Measurements from ENCODE around the gene SPOCK1.

SPOCK1 gene

DNA sequence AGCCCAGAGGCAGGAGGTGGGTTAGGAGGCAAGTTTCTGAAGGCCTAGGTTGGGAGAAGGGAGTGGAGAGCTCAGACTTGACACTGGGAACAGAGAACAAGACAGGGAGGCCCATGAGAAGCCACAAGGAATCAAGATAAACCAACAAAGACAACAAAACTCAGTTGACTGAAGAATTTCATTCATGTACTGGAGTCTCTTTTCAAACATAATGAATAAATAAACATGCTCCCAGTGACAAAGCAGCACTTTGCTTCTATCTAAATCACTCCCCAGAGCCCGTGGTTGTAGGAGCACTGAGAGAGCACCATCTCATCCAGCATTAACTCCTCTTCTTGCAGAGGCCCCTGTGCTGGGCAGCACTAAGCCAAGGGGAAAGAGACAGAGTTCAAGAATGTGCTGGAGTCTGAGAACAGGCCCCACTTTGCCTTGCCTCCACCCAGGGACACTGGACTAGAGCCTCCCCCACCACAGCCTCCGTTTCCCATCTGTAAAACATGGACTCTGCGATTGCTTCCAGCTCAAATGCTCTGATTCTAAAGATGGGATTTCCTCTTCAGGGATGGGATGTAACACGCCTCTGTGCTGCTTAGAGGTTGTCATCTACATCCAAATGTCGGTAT, 282.0 kb downstream of the SPOCK1 start:
- no peak for DNase-seq

DNA sequence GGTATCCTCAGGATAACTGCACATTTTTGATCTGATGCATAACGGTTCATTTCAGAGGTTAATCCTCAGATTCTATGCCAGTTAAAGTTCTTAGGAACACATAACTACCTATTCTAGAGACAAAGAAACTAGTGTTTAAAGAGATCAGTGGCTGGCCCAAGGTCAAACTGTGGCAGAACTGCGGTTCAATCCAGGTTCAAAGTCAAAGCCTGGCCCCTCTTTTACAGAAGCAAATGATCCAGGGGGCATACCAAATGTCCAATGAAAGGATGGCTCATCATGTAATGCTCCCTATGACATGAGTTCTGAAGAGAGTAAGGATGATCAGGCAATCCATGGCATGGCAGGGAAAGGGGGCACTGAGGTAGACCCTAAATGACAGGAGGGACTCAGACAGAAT, 283.3 kb downstream of the SPOCK1 start:
- no peak for DNase-seq

DNA sequence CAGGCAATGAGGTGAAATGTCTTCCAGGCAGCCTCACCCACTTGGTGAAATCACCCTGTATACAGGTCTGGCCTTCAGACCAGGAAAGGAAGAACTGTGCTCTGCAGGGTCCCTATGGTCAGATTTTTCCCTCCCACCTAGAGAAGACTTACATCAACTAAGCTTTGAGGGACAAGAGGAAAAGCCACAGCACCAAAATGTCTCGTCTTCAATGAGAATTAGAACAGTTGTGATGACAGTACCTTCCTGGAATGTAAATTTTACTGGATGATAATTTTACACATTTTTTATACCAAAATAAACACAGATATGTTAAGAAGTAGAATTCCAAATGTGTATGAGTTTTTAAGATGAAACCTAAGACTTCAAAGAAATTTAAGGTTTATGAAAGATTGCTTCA, 283.9 kb downstream of the SPOCK1 start:
- no peak for DNase-seq

DNA sequence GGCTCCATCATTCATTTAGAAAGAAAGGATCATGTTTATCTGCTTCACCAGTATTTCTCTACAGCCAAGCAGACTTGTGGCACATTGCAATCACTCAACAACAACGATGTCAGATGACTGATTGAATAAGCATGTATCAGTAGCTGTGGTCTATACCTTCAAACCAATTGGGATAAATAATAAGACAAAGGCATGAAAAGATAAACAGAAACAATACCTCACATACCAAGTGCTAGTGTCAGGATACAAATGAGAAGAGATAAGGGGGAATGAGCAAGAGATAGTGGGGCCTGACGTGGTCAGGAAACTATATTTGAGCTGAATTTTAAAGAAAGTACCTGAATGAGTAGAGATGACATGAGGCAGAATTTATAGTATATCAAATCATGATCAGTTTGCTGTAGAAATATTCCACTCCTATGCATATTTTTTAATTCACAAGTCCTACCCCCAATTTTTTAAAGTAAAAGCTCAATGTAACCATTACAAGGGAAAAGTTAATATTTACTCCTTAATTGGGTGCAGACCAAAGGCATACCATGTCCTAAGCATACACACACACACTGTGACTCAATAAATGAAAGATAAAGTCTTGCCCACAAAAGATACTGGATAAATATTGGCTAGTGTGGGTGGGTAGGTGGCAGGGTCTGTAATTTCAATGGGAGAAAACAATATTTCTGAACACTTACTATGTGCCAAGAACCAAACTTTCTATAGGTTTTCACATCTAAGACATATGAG, 284.5 kb downstream of the SPOCK1 start:
- no peak for DNase-seq

DNA sequence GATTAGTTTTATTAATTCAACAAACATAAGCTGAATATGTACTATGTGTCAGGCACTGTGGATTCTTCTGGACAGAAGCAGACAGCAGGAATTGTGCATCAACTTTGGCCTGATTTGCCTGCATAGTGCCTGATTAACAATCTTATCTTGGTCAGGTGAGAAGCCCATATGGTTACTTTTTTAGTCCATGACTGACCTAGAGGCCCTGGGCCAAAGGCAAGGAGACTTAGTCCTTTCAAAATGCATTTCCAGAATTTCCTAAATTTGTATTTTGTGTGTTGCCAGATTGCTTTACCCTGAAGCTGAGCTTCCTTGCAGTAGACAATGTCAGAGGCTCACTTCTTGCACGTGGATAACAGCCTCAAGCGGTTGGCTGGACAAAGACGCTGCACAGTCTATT, 286.7 kb downstream of the SPOCK1 start:
- DNase-seq = no peak

DNA sequence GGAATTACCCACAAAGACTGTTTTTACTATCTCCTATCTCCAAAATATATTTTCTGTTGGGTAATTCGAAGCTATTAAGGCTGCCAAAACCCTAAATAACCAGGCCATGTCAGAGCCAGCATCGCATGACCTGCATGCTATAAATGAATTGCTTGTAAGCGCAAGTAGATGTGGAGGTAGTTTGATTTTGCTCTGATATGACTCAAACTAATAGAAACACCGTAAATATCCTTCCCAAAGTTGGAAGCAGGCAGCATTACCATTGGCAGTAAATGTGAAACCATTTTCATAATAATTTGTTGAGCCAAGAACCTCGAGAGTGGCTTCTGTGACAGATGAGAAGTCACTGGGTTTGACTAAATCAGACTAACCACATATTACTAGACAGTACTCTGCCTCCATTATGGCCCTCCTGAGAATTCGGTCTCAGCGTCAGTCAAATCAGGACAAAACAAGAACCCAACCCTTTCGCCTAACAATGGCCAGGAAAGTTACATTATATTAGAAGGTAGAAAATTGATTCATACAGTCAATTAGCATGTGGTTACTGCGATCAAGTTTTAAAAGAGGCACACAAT, 289.8 kb downstream of the SPOCK1 start:
- DNase-seq = peak; percentile 31

DNA sequence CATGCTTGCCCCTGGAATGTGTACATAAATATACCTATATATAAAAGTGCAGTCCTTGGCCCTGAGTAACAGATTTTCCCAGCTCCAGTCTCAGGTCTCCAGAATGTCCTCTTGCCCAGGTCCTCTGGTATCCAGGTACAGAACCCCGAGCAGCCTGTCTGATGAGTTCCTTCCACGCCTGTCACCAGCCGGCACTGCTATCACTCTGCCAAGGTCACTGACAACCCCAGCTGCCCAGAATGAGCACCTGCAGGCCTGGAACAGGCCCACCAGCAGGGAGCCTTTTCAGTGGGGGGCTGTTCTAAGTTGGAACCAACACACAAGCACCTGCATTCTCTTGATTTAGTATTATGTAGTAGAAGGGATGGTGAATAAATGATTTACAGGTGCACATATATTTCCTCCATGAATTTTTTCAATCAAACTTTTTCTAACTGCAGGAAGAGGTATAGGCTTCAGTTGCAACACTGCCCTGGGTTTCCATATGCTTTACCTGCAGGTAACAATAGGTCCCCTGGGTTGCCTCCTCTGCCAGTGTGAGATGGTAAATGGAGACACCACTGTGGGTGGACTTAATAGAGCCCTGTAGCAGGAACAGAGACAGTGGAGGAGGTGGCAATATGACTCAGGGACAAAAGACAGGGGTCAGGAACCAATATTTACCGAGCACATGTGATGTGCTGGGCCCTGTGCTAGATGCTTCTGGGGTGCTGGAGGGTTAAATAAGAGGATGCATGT, 291.9 kb downstream of the SPOCK1 start:
- DNase-seq = peak; percentile 83

DNA sequence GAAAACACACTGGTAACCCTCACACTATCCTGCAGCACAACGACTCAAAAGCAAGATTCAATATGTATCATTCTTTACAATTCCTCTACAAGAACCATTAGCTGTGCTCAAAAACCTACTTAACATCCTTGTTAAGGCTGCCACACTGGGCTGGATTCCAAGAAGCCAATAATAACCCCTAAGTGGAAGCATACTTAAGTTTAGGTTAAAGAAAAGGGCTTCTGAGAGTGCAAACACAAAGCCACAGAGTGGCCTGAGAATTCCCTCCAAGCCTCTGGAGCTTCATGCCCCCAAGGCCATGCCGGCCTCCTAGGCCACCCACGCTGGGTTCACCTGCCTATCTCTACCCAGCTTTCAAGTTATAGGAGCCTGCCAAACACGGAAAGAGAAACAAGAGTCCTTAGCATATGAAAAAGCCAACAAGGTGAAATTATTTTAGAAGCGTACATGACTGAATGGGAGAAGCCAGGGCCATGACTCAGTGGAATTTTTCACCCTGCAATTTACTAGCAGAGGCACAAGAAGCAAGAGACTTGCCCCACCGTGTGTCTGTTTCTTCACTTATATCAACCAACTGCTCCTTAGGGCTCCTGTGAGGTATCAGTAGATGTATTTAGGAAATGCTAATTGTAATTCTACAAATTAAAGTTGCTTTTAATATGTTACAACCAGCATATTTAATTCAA, 293.0 kb downstream of the SPOCK1 start:
- peak; percentile 74 for DNase-seq

DNA sequence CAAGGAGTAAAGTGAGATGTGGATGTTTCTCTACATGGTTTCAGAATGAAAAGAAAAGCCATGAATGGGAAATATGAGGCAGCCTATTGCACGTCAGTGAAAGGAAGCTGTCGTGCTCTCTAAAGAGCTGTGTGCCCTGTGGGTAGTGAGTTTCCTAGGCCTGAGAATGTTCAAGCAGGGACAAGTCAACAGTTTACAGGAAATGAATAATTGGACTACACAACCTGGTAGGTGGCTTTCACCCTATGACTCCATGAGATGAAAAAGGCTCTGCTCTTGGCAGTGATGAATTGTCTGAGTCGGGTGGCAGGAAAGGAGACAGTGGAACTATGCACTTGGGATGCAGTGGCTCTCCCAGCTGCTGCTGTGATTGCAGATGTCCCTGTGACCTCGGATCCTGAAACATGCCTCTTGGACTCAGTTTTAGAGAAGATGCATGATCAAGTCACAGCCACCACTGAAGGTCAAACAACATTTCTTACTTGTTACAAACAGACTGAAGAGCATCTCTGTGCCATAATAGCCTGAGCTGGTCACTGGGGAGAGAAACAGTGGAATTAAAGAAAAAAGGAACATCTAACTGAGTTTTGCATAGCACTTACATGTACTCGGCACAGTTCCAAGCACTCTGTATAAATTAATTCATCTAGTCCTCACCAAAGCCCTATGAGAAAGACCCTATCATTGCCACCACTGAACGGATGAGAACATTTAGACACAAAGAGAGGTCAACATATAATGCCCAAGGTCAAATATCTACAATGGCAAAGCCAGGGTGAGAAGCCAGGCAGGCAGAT, 293.7 kb downstream of the SPOCK1 start:
- peak; percentile 74 for DNase-seq

DNA sequence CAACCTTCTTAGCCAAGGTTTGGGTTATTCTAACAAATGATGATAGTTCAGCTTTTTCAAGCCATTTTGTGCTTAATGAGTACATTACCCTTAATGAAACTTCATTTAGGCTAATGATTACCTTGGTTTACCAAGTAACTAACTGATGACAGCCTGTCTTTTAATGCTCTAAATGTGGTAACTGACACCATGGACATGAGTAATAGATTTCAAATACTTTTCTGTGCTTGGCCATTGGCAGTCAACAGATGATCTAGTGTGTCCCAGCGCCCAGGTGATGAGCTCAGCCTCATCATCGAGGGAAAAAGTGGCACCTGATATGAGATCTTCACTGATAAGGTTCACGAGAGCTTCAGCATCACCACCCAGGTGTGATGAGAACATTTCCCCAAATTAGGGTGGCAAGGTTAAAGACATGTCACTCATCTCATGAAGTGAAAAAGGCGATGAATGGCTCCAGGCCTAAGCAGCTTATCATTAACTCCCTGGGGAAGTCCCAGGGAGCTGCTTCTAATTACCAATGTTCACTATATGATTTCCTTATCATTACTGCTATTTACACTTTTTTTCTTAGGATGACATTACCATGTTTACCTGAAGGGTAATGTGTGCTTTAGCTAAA, 296.0 kb downstream of the SPOCK1 start:
- no peak for DNase-seq

DNA sequence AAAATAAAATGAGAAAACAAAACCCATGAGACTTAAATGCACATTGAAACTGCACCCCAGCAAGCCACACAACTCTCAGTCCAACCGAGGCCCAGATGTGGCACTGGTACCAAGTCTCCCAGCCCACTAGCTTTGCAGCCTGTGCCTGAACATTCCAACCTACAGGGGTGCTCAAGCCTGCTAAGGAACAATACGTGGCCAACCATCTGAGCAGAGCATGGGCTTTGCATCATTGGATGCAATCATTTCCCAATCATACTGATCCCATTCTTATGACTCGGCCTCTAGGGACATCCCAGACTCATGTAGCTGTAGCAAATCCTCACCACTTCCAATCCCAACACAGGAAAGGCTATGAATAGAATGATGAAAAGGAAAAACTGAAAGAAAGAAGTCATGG, 297.2 kb downstream of the SPOCK1 start:
- no peak for DNase-seq

DNA sequence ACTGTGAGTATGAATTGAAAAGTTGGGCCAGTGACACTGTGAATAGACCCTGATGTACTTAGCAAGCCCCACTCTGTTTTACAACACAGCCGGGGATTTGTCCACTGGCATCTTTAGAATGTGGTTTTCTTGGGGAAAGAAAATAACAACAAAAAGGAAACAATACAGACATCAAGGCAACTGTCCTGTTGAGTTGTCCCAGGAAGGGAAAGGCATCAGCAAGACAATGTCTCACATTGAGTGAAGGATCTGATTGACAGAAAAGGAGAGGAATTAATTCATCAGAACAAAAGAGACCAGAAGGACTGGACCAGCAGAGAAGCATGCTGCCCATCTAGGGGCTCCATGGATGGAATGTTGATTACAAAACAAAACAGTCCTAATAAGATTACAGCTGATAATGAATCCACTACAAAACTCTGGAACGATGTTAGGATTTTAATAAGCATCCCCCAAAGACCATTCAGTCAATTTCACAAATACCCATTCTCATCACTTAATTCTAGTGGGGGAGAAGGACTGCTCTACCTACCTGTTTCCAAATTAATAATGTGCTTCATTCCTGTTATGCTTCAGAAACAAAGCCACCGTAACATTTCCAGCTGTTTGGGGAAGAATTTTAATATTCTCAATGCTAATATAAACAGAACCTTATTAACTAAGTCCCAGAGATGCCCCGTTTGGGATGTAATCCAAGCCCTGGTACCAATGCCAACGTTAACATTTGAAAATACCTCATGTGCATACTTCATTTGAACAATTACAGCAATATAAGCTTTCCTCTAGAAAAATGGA, 298.0 kb downstream of the SPOCK1 start:
- DNase-seq = no peak

DNA sequence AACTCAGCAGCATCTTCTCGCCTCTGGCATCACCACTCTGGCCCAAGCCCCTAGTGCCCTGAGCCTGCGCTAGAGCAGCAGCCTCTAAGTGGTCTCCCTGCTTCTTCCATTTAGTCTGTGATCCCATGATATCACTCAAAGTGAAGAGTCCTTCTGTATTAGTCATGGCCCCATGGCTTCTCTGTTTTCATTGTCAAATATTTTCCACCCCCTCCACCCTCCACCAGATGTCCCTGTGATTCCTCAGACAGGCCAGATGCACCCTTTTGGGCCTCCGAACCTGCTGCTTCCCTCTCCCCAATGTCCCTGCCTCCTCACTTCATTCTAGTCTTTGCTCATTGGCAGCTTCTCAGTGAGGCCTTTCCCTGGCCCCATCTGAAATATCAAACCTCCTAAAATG, 299.2 kb downstream of the SPOCK1 start:
- DNase-seq = no peak

DNA sequence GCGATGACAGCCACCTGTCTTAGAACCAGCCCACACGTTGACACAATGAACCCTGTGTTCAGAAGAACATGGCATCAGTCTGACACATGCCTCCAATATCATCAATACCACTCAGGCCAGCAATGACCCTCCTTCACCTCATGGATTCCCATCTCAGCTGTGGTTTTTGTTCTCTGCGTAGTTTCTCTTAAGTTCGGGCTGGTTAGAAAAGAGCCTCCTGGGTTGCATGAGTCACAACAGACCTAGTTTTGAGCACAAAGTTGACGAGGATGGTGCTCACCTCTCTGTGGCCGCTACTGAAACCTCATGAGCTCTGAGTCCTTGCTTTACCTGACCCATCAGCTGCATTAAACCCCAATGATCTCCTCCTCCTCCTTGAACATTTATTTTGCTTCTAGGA, 299.9 kb downstream of the SPOCK1 start:
- DNase-seq = no peak

DNA sequence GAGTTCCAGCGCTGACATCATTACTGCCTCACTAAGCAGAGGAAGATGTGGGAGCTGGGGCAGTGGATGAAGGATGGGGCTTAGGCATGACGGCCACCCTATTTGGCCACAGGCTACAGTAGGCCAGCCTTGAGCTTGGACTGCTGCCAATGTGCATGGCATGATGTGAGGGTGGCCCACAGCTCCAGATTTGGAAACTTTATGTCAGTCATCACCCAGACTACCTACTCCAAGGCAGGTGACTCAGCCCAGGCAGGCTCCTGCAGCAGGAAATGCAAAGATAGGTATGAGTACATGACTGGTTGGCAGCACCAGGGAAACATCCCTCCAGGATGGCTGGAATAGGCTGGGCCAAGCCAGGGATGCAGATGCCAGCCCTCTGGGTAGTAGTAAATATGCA, 303.6 kb downstream of the SPOCK1 start:
- DNase-seq = no peak

DNA sequence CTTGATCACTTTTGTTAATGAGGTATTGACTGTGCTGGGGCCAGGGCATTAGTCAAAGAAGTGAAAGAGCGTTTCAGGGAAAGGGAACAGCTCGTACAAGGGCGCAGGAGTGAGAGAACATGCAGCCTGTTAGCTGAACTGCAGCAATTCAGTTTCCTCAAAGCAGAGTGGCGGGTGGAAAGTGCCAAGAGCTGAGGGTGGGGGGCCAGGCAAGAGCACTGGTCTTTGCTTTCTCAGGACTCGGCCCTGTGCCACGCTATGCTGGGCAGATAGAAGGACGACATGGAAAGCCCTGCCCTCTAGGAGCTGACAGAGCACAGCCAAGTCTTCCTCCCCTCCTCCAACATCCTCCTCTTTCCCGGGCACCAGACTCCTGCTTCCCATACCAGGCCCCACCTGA, 304.8 kb downstream of the SPOCK1 start:
- DNase-seq = no peak

DNA sequence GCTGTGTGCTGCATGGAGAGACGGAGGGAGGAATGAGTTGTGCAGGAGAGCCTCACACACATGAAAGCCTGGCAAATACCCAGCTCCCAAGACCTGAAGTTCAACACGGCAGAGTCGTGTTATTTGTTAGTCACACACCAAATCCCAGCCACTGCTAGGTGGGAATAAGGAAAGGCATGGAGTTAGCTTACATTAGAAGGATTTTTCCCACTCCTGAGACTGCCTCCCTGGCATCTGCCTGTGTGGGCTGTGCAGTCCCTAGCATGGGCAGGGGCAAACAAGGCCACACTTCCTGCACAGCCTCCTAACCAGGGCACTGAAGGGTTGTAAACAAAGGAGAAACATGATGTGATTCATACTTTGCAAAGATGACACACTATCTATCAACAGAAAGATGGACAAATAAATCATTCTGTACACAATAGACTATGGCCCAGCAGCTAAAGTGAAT, 306.8 kb downstream of the SPOCK1 start:
- no peak for DNase-seq

DNA sequence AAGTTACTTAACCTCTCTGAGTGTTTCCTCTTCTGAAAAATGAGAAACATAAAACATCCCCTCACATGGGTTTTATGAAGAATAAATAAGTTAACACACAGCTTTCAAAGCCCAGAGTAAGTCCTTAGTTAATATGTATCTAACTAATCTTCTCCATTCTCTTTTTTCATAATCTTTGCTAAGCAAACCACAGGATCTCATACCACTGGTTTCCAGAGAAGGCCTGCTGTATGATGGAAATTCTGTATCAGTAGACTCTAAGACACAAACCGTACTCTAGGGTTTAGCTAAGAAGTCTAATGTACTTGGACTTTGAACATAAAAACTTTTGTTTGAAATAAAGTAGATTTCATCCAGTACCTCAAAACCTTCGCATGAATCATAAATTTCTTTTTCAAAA, 307.9 kb downstream of the SPOCK1 start:
- DNase-seq = no peak

DNA sequence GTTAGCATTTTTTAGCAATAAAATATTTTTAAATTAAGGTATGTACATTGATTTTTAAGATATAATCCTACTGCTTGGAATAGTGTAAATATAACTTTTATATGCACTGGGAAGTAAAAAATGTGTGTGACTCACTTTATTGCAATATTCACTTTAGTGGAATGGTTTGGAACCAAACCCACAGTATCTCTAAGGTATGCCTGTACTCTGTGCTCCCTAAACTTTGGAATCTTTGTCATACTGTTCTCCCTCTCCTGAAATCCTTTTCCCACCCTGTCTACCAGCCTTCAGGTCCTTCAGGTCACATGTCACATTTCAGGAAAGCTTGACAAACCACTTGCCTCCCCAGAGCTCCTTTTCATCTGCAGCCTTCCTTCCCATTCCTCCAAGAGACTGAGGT, 308.7 kb downstream of the SPOCK1 start:
- no peak for DNase-seq

DNA sequence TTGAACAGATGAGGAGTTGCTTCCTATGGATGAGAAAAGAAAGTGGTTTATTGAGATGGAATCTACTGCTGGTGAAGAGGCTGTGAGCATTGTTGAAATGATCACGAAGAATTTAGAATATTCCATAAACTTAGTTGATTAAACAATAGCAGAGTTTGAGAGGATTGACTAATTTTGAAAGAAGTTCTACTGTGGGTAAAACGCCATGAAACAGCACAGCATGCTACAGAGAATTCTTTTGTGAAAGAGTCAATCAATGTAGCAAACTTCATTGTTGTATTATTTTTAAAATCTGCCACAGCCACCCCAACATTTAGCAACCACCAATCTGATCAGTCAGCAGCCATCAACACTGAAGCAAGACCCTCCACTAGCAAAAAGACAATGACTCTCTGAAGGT, 309.1 kb downstream of the SPOCK1 start:
- no peak for DNase-seq

DNA sequence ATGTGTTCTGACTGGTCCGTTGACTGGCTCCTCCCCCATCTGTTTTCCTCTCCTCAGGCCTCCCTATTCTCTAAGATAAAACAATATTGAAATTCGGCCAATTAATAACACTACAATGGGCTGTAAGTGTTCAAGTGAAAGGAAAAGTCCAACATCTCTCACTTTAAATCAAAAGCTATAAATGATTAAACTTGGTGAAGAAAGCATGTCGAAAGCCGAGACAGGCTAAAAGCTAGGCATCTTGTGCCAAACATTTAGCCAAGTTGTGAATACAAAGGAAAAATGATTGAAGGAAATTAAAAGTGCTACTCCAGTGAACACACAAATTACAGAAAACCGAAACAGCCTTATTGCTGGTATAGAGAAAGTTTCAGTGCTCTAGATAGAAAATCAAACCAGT, 310.6 kb downstream of the SPOCK1 start:
- no peak for DNase-seq

Data from NCI-H345 (cell line).